ENCODE data around the gene GNA15.
A peak's percentile ranks its signal among the peaks of the same experiment; 100 is the strongest.

GNA15 gene

DNA sequence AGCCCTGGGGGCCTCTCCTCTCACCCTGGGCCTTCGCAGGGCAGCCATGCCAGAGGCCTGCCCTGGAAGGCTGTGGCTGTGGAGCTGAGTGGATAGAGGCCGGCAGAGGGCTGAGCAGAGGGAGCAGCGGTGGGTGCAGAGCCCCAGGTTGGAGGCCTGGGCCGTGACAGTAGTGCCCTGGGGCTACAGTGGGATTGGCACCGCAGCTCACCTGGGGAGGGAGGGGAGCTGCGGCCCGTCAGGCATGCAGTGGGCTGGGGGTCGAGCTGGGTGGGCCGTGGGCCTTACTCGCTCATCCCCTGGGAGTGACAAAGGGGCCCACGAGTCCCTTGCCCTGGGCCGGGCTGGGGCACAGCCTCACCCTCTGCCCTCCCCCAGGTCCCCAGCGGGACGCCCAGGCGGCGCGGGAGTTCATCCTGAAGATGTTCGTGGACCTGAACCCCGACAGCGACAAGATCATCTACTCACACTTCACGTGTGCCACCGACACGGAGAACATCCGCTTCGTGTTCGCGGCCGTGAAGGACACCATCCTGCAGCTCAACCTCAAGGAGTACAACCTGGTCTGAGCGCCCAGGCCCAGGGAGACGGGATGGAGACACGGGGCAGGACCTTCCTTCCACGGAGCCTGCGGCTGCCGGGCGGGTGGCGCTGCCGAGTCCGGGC lies 15.1 kb upstream of the GNA15 start:
- no peak for DNase-seq (ENCODE audit: low read depth in 2 of 3, low spot score in 1 of 3)

DNA sequence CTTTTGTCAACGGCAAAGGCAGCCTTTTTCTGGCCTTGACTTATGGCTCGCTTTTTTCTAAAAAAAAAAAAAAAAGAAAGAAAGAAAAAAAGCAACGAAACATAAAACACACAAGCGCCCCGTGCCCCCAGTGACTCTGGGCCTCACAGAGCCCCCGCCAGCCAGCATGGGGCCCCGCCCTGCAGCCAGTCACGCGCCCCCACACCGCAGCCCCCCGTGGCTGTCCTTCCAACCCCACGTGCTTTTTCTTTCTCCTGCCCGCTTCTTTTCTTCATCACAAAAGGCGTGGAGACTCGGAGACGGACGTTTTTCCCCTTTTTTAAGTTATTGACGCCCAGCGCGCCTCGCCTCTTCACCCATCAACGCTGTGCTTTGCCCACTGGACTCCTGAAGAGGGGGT lies 14.4 kb upstream of the GNA15 start:
- no peak for DNase-seq (ENCODE audit: low read depth in 2 of 3, low spot score in 1 of 3)

DNA sequence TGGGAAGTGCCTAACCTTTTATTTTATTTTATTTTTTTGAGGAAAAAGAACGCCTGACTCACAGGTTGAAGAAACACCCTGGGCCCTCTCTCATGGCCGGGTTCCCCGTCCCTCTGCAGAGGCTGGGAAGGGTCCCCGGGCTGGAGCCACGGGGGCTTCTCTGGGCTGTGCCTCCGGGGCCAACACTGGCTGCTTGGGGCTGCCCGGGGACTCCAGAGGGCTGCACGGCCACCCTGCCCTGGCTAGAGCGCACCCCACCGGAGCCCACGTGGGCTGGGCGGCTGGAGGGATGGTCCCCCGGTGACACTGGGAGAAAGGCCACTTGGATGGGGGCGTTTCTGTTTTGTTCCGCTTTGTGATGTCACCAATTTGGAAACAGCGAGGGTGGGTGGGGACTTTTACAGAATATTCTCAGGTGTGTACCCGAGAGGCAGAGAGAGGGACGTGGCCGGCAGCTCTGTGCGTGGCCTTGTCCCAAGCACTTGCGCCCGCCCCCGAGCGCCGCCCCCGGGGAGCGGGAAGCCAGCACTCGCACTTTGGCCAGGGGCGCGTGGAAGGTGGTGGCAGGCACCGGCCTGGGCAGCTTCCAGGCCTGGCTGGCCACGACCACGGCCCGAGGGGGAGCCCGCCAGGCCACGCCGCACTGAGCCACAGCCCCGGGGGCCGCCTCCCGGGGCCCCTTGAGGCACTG lies 13.9 kb upstream of the GNA15 start:
- DNase-seq (ENCODE audit: low read depth in 2 of 3, low spot score in 1 of 3): no peak

DNA sequence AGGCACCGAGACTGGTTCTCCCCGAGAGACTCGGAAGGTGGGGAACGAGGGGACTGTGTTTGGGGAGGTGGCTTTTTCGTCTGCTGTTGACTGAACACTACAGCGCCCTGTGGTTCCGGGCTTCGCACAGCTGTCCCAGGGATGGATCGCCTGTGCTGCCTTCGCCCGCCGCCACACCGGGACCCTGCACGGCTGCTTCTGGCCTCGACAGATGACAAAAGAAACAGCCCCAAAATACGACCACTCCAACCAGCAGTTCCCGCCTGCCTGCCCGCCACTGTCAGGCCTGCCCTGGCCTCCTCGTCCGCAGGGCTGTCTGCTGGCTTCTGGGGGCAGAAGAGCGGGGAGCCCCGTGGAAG lies 13.3 kb upstream of the GNA15 start:
- DNase-seq (ENCODE audit: low read depth in 2 of 3, low spot score in 1 of 3): no peak

GRCh38 chr19:3123088-3123721 lies 12.6 kb upstream of the GNA15 start:
- DNase-seq (ENCODE audit: low read depth in 2 of 3, low spot score in 1 of 3): no peak

DNA sequence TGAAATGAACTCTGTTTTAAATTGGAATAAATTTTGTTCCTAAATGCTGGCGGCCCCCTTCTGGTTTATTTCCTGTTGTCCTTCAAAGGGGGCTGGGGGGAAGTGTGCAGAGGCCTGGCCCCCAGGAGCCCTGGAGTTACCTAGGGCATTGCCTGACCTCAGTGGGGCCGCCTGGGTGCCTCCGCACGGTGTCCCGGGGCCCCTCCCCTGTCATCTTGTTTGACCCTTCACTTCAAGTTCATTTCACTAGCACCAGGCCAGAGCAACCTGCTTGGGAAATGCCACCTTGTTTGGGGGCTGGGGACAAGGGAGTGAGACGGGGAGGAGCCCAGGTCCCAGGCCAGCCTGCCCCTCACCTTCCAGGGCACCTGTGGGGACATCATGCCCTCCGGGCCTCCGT lies 11.9 kb upstream of the GNA15 start:
- DNase-seq (ENCODE audit: low read depth in 2 of 3, low spot score in 1 of 3): no peak

DNA sequence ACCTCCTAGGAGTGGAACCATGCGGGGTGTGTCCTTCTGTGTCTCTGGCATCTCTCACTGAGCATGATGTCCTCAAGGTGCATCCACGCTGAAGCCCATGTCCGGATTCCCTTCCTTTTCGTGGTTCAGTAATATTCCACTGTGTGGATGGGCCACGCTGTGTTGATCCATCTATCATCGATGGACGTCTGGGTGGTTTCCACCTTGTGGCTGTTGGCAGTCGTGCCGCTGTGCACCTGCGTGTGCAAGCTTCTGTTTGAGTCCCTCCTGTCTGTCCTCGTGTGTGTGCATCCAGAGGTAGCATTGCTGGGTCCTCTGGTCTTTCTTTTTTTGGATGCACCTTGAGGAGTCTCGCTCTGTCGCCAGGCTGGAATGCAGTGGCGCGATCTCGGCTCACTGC lies 11.2 kb upstream of the GNA15 start:
- no peak for DNase-seq (ENCODE audit: low read depth in 2 of 3, low spot score in 1 of 3)

GRCh38 chr19:3125900-3126524 lies 9.8 kb upstream of the GNA15 start:
- DNase-seq (ENCODE audit: low read depth in 2 of 3, low spot score in 1 of 3): peak; percentile 63 to 87 (median 70)

DNA sequence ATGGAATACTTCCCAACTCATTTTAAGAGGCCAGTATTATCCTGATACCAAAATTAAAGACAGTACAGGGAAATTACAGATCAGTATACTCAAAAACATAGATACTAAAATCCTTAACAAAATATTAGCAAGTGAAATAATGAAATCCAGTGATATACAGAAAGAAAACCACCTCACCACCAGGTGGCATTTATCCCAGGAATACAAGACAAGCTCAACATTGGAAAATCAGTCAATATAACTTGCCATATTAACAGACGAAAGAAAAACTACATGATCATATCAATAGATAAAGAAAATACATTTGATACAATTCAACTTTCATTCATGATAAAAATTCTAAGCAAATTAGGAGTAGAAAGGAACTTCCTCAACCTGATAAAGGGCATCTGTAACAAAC lies 6.7 kb upstream of the GNA15 start:
- DNase-seq (ENCODE audit: low read depth in 2 of 3, low spot score in 1 of 3): no peak

DNA sequence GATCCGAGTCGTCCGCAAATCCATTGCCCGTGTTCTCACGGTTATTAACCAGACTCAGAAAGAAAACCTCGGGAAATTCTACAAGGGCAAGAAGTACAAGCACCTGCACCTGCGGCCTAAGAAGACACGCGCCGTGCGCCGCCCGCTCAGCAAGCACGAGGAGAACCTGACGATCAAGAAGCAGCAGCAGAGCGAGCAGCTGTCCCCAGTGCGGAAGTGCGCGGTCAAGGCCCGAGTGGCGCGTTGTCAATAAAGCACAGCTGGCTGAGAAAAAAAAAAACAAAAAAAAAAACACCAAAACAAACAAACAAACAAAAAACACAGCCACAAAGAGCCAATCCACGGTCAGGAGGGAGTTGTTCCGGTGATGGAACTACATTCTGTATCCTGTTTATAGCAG lies 4.7 kb upstream of the GNA15 start:
- DNase-seq (ENCODE audit: low read depth in 2 of 3, low spot score in 1 of 3): no peak

DNA sequence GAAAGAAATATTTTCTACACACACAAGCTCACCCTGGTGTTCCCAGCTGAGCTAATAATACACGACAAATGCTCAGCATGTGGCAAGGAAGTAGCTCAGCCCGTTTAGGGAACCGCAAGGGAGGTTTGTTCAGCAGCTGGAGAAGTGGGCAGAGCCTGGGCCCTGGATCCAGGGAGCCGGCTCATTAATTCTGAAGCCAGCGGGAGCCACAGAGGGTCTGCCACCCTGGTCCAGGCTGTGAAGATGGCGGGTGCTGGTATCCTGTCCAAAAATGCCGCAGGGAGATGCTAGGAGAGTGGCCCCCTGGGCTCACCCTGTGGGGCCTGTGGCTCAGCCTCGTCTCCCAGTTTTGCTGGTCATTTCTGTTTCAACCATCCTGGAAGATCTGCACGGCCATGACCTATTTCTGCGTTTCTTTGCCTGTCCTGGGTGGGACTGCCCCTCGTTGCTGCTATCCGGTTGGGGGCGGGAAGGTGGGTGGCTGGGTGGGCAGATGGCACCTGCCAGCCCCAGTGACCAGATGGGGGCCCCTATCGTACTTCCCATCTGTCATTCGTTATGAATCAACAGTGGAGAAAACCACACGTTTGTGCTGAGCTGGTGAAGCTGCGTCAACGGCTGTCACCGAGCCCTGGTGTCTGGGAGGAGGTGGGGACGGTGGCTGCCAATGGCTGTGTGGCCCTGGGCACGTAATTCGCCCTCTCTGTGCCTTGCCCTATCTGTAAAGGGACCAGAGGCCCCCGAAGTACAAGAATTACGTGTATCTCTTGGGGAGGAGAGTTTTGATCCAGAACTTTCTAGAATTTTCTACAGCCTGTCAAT lies 2.7 kb upstream of the GNA15 start:
- peak; percentile 76 to 82 (median 76) for DNase-seq (ENCODE audit: low read depth in 2 of 3, low spot score in 1 of 3)

- no peak for DNase-seq (ENCODE audit: low read depth in 2 of 3, low spot score in 1 of 3)
These were observed 2.1 kb upstream of the GNA15 start for GRCh38 chr19:3133793-3134116.

DNA sequence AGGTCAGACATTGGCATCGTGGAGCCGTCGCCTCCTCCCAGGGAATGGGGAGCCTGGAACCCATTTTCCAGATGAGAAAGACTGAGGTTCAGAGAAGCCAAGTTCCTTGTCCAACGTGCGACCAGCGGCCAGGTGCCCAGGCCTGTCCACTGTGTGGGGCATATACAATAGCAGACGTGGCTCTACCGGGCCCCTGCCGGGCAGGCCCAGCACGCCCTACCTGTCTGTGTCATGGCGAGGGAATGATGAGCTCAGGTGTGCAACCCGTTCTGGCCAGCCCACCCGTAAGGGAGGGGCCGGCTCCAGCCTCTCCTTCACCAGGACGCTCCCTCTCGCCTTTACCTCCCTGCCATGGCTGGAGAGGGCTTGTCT lies 837 bp downstream of the GNA15 start:
- DNase-seq (ENCODE audit: low read depth in 2 of 3, low spot score in 1 of 3): no peak

DNA sequence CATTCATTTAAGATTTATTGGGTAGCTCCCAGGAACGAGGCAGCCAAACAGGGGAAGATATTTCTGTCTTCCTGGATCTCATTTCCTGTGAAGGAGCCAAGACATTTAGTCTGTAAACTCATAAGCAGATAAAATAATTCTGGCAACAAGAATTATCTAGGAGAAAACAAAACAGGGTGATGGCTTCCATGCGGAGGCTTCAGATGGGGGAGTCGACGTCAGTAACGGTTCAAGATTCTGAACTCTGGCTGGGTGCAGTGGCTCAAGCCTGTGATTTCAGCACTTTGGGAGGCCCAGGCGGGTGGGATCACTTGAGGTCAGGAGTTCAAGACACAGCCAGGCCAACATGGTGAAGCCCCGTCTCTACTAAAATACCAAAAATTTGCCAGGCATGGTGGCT lies 1.3 kb downstream of the GNA15 start:
- DNase-seq (ENCODE audit: low read depth in 2 of 3, low spot score in 1 of 3): no peak

GRCh38 chr19:3138268-3138667 lies 2.4 kb downstream of the GNA15 start:
- DNase-seq (ENCODE audit: low read depth in 2 of 3, low spot score in 1 of 3): no peak

DNA sequence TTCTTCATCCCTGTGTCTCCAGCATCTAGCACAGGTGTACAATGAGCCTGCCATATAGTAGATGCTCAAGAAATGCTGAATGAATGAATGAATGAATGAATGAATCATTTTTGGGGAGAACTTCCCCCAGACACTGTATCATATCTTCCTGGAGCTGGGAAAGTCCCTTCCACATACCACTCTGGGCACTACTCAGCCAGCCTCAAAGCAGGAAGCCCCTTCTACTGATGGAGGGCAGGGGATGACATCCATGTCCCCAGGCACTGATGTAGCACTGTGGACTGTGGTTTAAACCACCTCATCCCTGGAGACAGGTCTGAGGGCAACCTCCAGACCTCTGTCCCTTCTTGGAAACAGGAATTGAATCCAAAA lies 4.8 kb downstream of the GNA15 start:
- DNase-seq (ENCODE audit: low read depth in 2 of 3, low spot score in 1 of 3): no peak

GRCh38 chr19:3142292-3142670 lies 6.4 kb downstream of the GNA15 start:
- peak in 2 of 3 donors; percentile 44 to 60 for DNase-seq (ENCODE audit: low read depth in 2 of 3, low spot score in 1 of 3)

DNA sequence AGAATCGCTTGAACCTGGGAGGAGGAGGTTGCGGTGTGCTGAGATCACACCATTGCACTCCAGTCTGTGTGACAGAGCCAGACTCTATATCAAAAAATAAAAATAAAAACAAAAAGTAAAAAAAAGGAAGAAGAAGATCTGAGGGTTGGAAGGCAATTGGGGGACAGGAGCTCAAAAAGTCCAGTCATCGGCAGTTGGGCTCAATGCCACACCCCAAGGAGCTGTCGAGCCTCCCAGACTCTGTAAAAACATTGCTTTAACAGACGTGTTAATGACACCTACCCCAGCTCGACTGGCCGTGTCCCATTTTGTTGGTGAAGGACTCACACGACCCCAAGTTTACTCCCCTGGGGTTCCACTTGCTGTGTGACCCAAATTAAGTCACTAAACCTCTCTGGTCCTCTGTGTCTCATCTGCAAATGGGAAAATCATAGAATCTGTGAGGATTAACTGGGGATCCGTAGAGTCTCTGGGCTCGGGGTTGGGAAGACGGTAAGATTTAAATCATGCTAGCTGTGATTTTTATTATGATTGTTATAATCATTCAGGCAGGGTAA lies 7.0 kb downstream of the GNA15 start:
- no peak for DNase-seq (ENCODE audit: low read depth in 2 of 3, low spot score in 1 of 3)

DNA sequence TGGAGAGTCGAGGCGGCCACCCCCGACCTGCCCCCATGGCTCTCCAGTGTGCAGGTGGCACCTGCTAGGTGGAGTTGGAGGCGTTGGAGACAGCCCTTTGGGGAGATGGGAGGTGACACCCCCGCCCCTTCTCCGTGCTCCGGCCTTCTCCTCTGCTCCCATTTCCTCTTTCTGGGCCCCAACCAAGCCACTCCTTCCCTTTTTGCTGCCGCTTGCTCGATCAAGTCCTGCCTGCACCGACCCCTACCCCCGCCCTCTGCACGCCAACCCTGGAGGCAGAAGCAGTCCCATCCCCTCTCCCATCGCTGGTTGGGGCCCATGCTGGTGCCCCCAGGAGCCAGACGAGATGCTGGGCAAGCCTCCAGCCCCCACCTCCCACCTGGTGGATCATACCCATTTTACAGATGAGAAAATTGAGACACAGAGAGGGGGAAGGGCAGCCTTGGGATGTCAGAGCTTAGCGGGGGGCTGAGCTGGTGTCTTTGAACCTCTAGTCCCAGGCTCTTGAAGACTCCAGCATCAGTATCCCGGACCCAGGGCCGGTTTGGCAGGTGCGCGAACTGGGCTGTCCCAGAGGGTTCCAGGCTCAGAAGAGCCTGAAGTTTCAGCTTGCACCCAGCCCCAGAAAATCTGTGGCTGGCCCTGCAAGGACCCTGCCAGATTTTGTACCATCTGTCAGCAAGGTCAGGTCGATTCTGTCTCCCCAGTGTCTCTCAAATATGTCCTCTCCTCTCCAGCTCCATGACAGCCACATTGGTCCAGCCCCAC lies 10.3 kb downstream of the GNA15 start:
- no peak for DNase-seq (ENCODE audit: low read depth in 2 of 3, low spot score in 1 of 3)

- peak; percentile 48 to 76 (median 65) for DNase-seq (ENCODE audit: low read depth in 2 of 3, low spot score in 1 of 3)
These were observed 10.9 kb downstream of the GNA15 start for GRCh38 chr19:3146677-3147100.

DNA sequence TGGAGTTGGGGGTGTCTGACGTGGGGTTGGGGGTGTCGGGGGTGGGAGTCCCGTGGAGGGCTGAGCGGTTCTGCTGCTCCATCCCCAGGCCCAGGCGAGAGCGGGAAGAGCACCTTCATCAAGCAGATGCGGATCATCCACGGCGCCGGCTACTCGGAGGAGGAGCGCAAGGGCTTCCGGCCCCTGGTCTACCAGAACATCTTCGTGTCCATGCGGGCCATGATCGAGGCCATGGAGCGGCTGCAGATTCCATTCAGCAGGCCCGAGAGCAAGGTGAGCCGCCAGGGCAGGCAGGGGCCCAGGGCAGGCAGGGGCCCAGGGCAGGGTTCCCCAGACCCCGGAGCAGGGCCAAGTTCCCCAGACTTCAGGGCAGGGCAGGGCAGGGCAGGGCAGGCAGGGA lies 12.7 kb downstream of the GNA15 start:
- DNase-seq (ENCODE audit: low read depth in 2 of 3, low spot score in 1 of 3): no peak
